GM21381 (cell line): ENCODE measurements around the gene CDC123.
"Not testable (repeated sequence)": the region's sequence is repeated elsewhere in the genome, so short reads cannot be mapped to it uniquely, and the experiment has no call there.

ENCODE experiments used
- ATAC-seq: cut with Tn5 transposase; IDR thresholded peaks from one replicate; pipeline ENCODE4 v1.9.1; 2021; ENCODE audit warnings: mild to moderate bottlenecking, moderate library complexity; ENCODE audit not compliant: unreplicated experiment

Gene CDC123

GRCh38 chr10:12234687-12235086 is 38.7 kb downstream of the CDC123 start:
- not testable (repeated sequence) for ATAC-seq

- ATAC-seq: no peak
These were observed 39.2 kb downstream of the CDC123 start for GRCh38 chr10:12235116-12235694.

DNA sequence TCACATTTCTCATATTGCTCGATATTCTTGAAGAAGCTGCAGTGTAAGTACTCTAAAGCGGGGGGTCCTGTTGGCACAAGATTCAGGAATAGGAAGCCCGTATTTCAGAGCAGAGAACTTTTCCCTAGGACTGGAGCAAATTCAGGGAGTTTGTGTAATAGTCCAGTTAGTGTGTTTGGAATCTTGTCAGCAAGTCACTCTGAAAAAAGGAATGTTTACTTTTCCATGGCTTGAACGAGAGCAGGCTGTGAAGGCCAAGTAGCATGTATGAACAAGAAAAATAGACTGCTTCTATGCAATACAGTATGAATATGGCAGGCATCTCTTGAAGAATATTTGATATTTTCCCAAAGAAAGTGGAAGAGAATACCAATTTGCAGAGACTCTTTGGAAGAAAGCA is 39.8 kb downstream of the CDC123 start:
- no peak for ATAC-seq

GRCh38 chr10:12237265-12238220 is 41.6 kb downstream of the CDC123 start:
- no peak for ATAC-seq

GRCh38 chr10:12238821-12239220 is 42.8 kb downstream of the CDC123 start:
- no peak for ATAC-seq

DNA sequence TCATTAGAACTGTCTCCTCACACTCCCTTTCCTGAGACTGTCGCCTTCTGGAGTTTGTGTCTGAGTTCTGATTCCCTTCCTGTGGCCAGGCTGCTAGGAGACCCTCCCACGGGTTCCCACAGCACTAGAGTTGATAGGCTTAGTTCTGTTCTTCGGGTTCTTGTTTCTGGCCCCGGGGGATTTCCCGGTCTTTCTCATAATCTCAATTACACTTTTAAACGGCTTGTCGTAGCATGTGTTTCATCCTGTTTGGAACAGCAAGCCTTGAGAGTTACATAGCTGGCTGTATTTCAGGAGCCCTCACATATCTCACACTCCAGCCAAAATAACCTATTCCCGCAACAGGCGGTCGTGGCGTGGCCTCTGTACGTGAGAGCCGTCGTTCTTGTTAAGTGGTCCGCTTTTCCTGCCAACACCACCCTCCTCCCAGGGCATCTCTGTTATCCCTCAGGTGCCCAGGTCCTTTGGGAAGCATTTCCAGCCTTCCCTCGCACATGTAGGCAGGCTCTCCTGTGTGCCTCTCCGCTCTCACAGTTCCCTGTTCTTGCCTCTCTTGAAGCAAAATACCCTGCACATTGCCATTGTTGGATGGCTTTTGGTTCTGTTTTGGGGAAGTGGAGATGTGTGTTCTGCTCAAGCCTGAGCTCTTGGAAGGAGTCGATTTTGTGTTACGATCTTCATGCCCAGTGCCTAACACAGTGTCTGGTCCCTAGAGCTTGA is 46.0 kb downstream of the CDC123 start:
- no peak for ATAC-seq

DNA sequence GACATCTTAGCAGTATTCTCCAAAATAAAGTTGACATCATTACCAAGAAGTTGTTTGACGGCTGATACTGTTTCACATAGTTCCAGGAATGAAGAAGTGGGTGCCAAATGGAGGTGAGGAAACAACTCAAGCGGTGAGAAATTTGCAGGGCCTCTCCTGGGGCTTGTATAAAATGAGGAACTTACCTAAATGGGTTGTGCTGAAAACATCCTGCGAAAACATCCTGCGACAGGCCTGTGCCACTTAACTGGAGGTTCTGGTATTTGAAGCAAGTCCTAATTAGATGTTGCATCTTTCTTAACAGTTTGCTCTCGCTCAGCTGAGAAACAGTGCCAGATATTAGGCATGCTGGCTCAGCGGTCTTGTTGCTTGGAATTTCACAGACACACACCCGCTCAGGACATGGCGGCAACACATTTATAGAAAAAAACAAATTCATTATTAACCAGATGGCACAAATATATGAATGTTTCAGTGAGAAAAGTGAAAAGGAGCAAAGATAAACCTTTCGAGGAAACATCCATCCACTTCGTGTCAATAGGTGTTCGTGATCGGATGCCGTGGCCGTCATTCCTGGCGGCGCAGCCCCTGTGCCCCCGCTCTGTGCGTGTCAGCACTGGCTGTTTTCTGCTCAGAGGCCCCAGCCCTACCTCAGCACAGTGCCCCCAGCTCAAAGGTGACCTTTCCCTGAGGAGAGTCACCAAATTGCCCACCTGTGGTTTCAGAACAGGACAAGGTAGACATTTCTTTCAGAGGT is 48.1 kb downstream of the CDC123 start:
- ATAC-seq: no peak

- ATAC-seq: no peak
These were observed 54.2 kb downstream of the CDC123 start for GRCh38 chr10:12250181-12250580.

- not testable (repeated sequence) for ATAC-seq
These were observed 54.7 kb downstream of the CDC123 start for GRCh38 chr10:12250702-12251101.

DNA sequence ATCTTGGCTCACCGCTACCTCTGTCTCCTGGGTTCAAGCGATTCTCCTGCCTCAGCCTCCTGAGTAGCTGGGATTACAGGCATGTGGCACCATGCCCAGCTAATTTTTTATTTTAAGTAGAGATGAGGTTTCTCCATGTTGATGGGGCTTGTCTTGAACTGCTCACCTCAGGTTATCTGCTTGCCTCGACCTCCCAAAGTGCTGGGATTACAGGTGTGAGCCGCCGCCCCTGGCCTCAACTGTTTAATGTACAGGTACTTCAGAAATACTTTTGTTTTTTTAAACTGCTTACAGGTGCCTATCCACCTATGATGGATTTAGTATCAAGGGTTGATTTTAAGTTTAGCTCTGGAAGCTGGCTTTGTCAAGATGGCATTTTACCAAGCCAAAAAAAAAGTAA is 55.6 kb downstream of the CDC123 start:
- no peak for ATAC-seq

- ATAC-seq: peak; percentile 77
These were observed 57.0 kb downstream of the CDC123 start for GRCh38 chr10:12252882-12253546.

DNA sequence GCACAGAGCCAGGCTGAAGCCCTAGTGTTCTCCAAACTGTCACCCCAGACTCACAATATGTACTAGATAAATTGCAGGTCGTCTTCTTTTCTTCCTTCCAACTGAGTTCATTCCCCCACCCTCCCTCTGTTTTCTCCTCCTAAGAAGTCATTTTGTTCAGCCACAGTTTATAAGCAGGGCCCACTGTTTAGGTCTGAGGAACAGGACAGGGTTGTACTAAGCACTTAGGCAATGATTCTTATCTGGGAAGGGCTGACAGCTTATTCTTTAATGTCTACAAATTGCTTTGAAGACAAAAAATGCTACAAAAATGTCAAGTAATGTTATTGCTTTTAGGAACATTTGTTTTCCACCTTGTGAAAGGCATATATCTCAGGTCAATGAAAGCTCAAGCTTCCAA is 59.1 kb downstream of the CDC123 start:
- ATAC-seq: no peak

- ATAC-seq: no peak
These were observed 64.0 kb downstream of the CDC123 start for GRCh38 chr10:12259988-12260387.

GRCh38 chr10:12262278-12262981 is 66.4 kb downstream of the CDC123 start:
- ATAC-seq: no peak

DNA sequence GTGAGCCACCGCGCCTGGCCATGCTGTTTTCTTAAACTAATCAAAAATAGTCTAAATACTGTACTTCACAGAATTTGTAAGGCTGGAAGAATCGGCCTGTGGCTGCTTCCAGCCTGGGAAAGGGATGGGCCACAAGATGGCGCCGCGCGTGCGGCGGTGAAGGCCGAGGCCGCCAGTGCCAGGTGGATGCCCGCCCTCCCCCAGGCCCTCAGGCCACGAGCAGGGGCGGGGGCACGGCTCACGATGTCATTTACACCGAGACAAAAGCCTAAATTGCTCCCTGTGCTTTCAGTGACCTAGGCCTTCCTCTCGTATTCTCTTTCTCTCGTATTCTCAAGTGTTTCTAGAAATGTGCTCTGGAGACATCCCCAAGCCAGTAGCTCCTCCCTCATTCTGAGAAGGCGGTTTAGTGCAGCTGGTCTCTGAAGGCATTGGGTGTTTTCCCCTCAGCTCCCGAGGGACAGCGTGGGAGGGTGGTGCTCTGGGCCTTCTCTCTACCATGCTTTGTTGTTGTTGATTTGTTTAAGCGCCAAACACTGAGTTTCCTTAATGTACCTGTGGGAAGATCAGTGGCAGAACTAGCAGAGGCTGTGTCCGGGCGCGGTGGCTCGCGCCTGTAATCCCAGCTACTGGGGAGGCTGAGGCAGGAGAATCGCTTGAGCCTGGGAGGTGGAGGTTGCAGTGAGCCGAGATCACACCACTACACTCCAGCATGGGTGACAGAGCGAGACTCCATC is 68.4 kb downstream of the CDC123 start:
- ATAC-seq: peak; percentile 78

DNA sequence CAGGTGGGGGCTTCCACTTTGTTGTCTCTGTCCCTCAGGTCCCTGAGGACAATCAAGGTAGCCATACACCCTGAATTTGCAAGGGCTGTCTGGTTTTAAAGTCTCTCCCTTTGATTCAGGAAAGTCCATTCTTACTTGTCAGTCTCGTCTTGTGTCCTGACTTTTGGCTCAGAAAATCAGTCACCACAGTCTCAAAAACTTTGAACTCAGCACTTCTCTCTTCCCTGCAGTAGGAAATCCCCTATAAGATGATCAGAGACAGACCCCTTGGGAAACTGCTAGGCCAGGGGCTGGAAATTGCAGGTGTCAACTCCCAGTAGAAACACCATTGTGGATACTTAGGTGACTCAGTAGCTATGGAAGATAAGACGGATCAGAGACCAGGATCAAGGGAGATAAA is 73.1 kb downstream of the CDC123 start:
- ATAC-seq: no peak

DNA sequence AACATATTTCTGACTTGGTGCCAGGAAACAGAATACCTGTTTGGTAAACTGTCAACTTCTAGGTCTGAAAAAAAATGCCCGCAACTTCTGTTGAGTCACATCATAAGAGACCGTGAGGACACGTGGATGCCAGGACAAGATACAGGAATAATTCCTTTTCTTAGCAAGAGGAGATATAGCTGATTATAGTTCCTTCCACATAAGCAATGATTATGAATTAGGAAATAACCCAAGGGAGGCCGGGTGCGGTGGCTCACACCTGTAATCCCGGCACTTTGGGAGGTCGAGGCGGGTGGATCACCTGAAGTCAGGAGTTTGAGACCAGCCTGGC is 75.2 kb downstream of the CDC123 start:
- ATAC-seq: no peak

DNA sequence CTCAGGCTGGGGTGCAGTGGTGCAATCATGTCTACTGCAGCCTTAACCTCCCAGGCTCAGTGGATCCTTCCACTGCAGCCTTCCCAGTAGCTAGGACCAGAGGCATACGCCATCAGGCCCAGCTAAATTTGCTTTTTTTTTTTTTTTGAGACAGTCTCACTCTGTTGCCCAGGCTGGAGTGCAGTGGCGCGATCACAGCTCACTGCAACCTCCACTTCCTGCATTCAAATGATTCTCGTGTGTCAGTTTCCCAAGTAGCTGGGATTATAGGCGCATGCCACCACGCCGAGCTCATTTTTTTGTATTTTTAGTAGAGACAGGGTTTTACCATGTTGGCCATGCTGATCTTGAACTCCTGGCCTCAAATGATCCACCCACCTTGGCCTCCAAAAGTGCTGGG is 81.9 kb downstream of the CDC123 start:
- ATAC-seq: not testable (repeated sequence)

- no peak for ATAC-seq
These were observed 83.3 kb downstream of the CDC123 start for GRCh38 chr10:12279281-12279680.
